ENCODE measurements around the gene TAS2R30. TPM values are rescaled to one million over a fixed set of nuclear protein-coding genes. Genes with fewer than 3 reads are reported as not detected.

The TAS2R30 gene
- total RNA-seq, 4 donors from 2014 or later = 9.4 to 34.9 (median 14.9) TPM; not detected in 1

DNA sequence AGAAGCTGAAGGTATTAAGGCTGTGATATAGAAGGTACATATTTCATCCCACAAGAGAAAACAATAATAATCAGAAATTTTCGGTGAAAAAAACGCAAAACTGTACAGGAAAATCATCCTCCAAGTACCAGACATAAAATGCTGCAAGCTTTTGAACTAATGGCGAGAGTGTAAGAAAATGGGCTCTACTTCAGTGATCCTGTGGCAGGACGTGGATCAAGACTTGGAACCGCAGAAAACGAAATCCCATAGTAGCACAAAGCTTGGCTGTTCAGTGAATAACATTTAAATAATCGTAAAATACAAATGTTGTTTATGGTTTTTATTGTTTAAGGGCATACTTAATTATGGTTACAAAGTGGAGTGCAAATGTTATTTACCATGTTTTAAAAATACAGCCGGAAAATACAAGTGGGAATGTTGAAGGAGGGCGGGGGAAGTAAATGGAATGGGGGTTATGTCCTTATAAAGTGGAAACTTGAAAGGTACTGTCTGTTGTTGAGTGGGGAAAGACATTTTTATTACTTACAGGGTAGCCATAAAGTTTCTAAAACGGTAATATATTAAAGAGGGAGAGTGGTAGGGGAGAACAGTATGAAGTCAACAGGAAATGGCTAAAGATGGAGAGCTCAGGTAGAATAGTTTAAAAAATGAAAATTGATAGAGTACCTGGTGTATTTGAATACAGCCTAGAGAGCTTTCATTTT, 37.7 kb upstream of the TAS2R30 start:
- no peak for DNase-seq
- Histone ChIP-seq H3K36me3 (no peaks in the 10 kb centered on the region), H3K4me3 (peak overlapping the region; percentile 81 to 88), H3K9me3 (no peaks in the 10 kb centered on the region), H3K27ac (peak overlapping the region; percentile 95 to 98), H3K27me3 (no peaks in the 10 kb centered on the region), H3K4me1 (peaks cover 4 to 5% of the 10 kb centered on the region in 2 donors)
- no peak for TF ChIP-seq POLR2A (IDR thresholded peaks at IDR 0.05)
- TF ChIP-seq, protein P1, sequence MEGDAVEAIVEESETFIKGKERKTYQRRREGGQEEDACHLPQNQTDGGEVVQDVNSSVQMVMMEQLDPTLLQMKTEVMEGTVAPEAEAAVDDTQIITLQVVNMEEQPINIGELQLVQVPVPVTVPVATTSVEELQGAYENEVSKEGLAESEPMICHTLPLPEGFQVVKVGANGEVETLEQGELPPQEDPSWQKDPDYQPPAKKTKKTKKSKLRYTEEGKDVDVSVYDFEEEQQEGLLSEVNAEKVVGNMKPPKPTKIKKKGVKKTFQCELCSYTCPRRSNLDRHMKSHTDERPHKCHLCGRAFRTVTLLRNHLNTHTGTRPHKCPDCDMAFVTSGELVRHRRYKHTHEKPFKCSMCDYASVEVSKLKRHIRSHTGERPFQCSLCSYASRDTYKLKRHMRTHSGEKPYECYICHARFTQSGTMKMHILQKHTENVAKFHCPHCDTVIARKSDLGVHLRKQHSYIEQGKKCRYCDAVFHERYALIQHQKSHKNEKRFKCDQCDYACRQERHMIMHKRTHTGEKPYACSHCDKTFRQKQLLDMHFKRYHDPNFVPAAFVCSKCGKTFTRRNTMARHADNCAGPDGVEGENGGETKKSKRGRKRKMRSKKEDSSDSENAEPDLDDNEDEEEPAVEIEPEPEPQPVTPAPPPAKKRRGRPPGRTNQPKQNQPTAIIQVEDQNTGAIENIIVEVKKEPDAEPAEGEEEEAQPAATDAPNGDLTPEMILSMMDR (IDR thresholded peaks at IDR 0.05) = no peak
- intact Hi-C loops (cut with DNase I; ENCODE audit: low total_unique reads) = no loop called here

- TF ChIP-seq, protein P1 (IDR thresholded peaks at IDR 0.05) = no peak
- peak; percentile 23 to 65 for TF ChIP-seq POLR2A (IDR thresholded peaks at IDR 0.05)
- no peaks in the 10 kb centered on the region for H3K27me3 ChIP-seq
- no peaks in the 10 kb centered on the region for H3K36me3 ChIP-seq
- H3K9me3 ChIP-seq = no peaks in the 10 kb centered on the region
- H3K27ac ChIP-seq = peak within 1 kb of the TSS; percentile 95 to 98
- H3K4me1 ChIP-seq = peaks cover 4 to 5% of the 10 kb centered on the region in 2 donors
- intact Hi-C loops (cut with DNase I; ENCODE audit: low total_unique reads) = no loop called here
- peak within 1 kb of the TSS; percentile 81 to 88 for H3K4me3 ChIP-seq
- DNase-seq = peak; percentile 89
Observed at GRCh38 chr12:11171145-11171968, 36.9 kb upstream of the TAS2R30 start, which contains the start of gene SMIM10L1. Gene SMIM10L1 (plus strand): TSS chr12:11171194. CDS start chr12:11171357, 163 bp downstream.

DNA sequence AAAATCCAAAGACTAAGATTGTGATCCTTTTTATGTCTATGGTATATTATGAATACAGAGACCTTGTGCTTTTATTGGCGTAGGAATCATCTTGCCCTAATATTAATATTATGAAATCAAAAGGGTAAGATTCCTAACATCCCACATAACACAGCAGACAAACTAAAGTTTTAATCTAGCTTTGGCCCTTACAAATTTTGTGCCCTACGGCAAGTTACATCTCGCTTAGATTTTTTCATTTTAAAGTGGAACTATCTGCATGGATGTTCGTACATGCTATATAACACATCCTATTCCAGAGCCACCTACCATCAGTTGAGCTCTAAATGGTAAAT, 36.3 kb upstream of the TAS2R30 start:
- H3K9me3 ChIP-seq = no peaks in the 10 kb centered on the region
- no peak for DNase-seq
- peaks cover 4 to 5% of the 10 kb centered on the region in 2 donors for H3K4me1 ChIP-seq
- TF ChIP-seq, protein P1 (IDR thresholded peaks at IDR 0.05) = no peak
- TF ChIP-seq POLR2A (IDR thresholded peaks at IDR 0.05) = no peak
- no peaks in the 10 kb centered on the region for H3K36me3 ChIP-seq
- intact Hi-C loops (cut with DNase I; ENCODE audit: low total_unique reads) = no loop called here
- H3K27me3 ChIP-seq = no peaks in the 10 kb centered on the region
- H3K27ac ChIP-seq = peak overlapping the region; percentile 95 to 98
- peak overlapping the region; percentile 81 to 88 for H3K4me3 ChIP-seq

DNA sequence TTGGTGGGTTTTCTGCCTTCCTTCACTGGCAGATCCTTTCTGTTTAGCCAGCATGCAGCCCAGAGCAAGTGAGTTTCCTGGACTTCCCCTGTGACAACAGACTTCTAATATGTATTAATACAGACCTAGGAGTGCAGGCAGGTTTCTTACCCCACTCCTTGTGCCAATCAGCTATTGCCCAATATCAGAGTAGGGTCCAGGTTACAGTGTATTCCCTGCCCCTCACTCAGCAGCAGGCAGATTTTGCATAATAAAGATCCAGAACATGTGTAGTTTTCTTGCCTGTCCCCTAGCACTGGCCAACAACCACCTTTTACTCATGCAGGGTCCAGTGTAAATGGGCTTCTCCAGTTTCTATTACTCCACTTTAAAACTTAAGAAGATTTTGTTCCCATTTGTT, 31.9 kb upstream of the TAS2R30 start:
- no peaks in the 10 kb centered on the region for H3K27me3 ChIP-seq
- intact Hi-C loops (cut with DNase I; ENCODE audit: low total_unique reads) = no loop called here
- H3K4me3 ChIP-seq = no peak overlapping the region
- H3K4me1 ChIP-seq = peaks cover 0 to 5% of the 10 kb centered on the region in 2 donors
- H3K27ac ChIP-seq = no peak overlapping the region
- no peak for DNase-seq
- no peak for TF ChIP-seq POLR2A (IDR thresholded peaks at IDR 0.05)
- TF ChIP-seq, protein P1 (IDR thresholded peaks at IDR 0.05) = no peak
- no peaks in the 10 kb centered on the region for H3K36me3 ChIP-seq
- H3K9me3 ChIP-seq = no peaks in the 10 kb centered on the region

DNA sequence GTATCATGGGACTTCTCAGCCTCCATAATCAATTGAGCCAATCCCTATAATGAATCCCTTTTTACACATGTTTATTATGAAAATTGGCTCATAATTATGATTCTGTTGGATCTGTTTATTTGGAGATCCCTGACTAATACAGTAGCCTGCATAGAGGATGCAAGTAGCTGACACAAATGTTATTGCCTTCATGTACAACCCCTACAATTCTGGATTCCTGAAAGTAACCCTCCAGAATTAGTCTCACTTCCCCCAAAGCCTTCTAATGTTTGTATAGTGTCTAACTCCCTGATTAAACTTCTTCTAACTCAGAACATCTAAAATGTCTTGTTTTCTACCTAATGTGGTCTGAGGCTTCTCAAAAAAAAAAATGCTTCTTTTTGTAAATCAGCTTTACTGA, 29.9 kb upstream of the TAS2R30 start:
- no peaks in the 10 kb centered on the region for H3K9me3 ChIP-seq
- H3K36me3 ChIP-seq = no peaks in the 10 kb centered on the region
- no peak for TF ChIP-seq POLR2A (IDR thresholded peaks at IDR 0.05)
- TF ChIP-seq, protein P1 (IDR thresholded peaks at IDR 0.05) = no peak
- no peak overlapping the region for H3K27ac ChIP-seq
- DNase-seq = no peak
- H3K4me3 ChIP-seq = no peak overlapping the region
- peaks cover 0 to 4% of the 10 kb centered on the region in 2 donors for H3K4me1 ChIP-seq
- intact Hi-C loops (cut with DNase I; ENCODE audit: low total_unique reads) = no loop called here
- no peaks in the 10 kb centered on the region for H3K27me3 ChIP-seq

Measured in uterus (tissue), 4 donors.